Caco-2 (cell line): Measurements from ENCODE around the gene ZNF638. TPM values are rescaled to one million over a fixed set of nuclear protein-coding genes. Genes with fewer than 3 reads are reported as not detected.

Experiments
- BruUV-seq: library from RNA; stranded (reverse); fragments of 400-500 nt; replicated peaks from 2 replicates; lab custom pipeline; 2021; lab: Mats Ljungman, UMichigan
- CTCF ChIA-PET: fragments of 300-600 bp; sonication (Branson Sonifier 250); formaldehyde crosslinking; loops from one replicate; lab custom pipeline; 2022; ENCODE audit warnings: antibody characterized with exemption; lab: Charles Lee
- POLR2A ChIA-PET: fragments of 300-600 bp; sonication (Branson Sonifier 250); formaldehyde crosslinking; loops from one replicate; lab custom pipeline; 2022; ENCODE audit warnings: antibody characterized with exemption; lab: Charles Lee
- DNase-seq, 2 experiments: peaks; one replicate each; pipeline versions ENCODE4 v3.0.0 to v3.0.0-alpha.2; 2020 to 2022
- H3K27me3 ChIP-seq: replicated peaks from 2 replicates; pipeline ENCODE4 v1.6.0; 2011; ENCODE audit warnings: low read length; ENCODE audit not compliant: control insufficient read depth, insufficient read depth
- H3K36me3 ChIP-seq: 2 replicates; pipeline ENCODE4 v1.5.1; 2011; ENCODE audit warnings: low read length; ENCODE audit not compliant: control insufficient read depth, insufficient read depth
- H3K4me1 ChIP-seq: fragments of 250-450 bp; sonication (Bioruptor Pico); 2 replicates; pipeline ENCODE4 v1.5.1; 2020; ENCODE audit warnings: mild to moderate bottlenecking
- H3K4me3 ChIP-seq: 2 replicates; pipeline ENCODE4 v1.5.1; 2011; ENCODE audit warnings: low read depth, mild to moderate bottlenecking, control low read depth, low read length
- H3K9me3 ChIP-seq: fragments of 250-450 bp; sonication (Bioruptor Pico); 2 replicates; pipeline ENCODE4 v1.5.1; 2020; ENCODE audit warnings: mild to moderate bottlenecking, moderate library complexity
- H3K27ac Mint-ChIP-seq: one replicate; pipeline ENCODE4 v1.8.0; 2022; ENCODE audit warnings: mixed read lengths; ENCODE audit not compliant: unreplicated experiment
- H3K27me3 Mint-ChIP-seq: one replicate; pipeline ENCODE4 v1.8.0; 2022; ENCODE audit warnings: mixed read lengths; ENCODE audit not compliant: insufficient read depth, unreplicated experiment
- H3K36me3 Mint-ChIP-seq: one replicate; pipeline ENCODE4 v1.8.0; 2022; ENCODE audit warnings: mild to moderate bottlenecking, mixed read lengths; ENCODE audit not compliant: insufficient read depth, unreplicated experiment
- H3K4me1 Mint-ChIP-seq: one replicate; pipeline ENCODE4 v1.8.0; 2022; ENCODE audit warnings: low read depth, mixed read lengths; ENCODE audit not compliant: unreplicated experiment
- H3K4me3 Mint-ChIP-seq: one replicate; pipeline ENCODE4 v1.8.0; 2022; ENCODE audit warnings: mild to moderate bottlenecking, moderate library complexity, mixed read lengths; ENCODE audit not compliant: unreplicated experiment
- H3K9me3 Mint-ChIP-seq: one replicate; pipeline ENCODE4 v1.8.0; 2022; ENCODE audit warnings: mixed read lengths; ENCODE audit not compliant: unreplicated experiment
- intact Hi-C: fragments of 100-400 bp; cut with micrococcal nuclease; formaldehyde crosslinking; loops from one replicate; pipeline ENCODE4 v1.10.0; 2022; ENCODE audit not compliant: unreplicated experiment
- total RNA-seq: library from RNA; stranded (reverse); gene quantifications from 2 replicates; pipeline ENCODE4 v1.2.3, GENCODE V29; 2022
- TF ChIP-seq, protein P1 (sequence below), 2 experiments: fragments of 200-600 bp in 1 of 2; IDR thresholded peaks; 1 replicate in 1 of 2; 2 replicates in 1 of 2; pipeline versions ENCODE4 v1.5.1 to v1.8.0; 2011 to 2022; ENCODE audit warnings: antibody characterized with exemption in 1 of 2, control low read depth in 1 of 2, inconsistent platforms in 1 of 2, low read depth in 1 of 2, low read length in 1 of 2, mild to moderate bottlenecking in 1 of 2, moderate library complexity in 1 of 2; ENCODE audit not compliant: insufficient read depth in 1 of 2, severe bottlenecking in 1 of 2, unreplicated experiment in 1 of 2

ZNF638 gene
- total RNA-seq, 1 experiment from 2014 or later: 133 TPM

DNA sequence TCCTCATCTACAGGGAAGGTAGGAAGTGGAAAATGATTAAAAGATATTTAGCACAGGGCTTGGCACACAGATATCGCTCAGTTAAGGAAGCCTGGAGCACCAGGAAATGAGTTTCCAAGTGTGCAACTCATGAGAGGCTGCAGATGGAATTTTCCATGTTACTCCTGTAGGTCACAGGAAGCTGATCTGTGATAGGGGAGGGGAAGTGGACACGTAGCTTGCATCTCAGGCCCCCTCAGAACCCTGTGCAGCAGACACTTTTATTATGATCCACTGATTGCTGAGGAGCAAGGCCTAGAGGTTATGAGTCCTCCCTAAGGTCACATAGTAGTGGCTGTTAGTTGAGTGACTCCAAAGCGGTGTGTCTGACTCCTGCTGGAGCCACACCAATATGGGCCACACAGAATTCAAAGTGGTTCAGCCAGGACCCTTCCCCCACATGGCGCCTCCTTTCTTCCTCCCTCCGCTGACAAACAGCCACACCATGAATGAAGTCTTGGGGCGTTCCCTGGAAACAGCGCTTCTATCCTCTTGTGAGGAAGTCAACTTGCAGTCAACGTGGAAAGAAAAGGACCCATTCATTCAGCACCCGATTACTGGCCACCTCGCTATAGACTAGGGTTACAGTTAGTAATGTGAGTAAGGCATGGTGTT is 143.3 kb downstream of the ZNF638 start:
- Histone ChIP-seq H3K27me3 (no peaks in the 10 kb centered on the region), H3K4me1 (peaks cover 5% of the 10 kb centered on the region; the same call in 1 of the 2 replicates), H3K9me3 (no peaks in the 10 kb centered on the region), H3K36me3 (no peaks in the 10 kb centered on the region), H3K4me3 (no peak overlapping the region)
- no peaks in the 10 kb centered on the region for H3K36me3 Mint-ChIP-seq
- no peak overlapping the region for H3K4me3 Mint-ChIP-seq
- H3K27ac Mint-ChIP-seq: no peak overlapping the region
- H3K27me3 Mint-ChIP-seq: peaks cover 8% of the 10 kb centered on the region
- peaks cover 10% of the 10 kb centered on the region for H3K9me3 Mint-ChIP-seq
- ChIA-PET POLR2A (no interaction called here), CTCF (no interaction called here)
- no peak for DNase-seq
- TF ChIP-seq, protein P1, sequence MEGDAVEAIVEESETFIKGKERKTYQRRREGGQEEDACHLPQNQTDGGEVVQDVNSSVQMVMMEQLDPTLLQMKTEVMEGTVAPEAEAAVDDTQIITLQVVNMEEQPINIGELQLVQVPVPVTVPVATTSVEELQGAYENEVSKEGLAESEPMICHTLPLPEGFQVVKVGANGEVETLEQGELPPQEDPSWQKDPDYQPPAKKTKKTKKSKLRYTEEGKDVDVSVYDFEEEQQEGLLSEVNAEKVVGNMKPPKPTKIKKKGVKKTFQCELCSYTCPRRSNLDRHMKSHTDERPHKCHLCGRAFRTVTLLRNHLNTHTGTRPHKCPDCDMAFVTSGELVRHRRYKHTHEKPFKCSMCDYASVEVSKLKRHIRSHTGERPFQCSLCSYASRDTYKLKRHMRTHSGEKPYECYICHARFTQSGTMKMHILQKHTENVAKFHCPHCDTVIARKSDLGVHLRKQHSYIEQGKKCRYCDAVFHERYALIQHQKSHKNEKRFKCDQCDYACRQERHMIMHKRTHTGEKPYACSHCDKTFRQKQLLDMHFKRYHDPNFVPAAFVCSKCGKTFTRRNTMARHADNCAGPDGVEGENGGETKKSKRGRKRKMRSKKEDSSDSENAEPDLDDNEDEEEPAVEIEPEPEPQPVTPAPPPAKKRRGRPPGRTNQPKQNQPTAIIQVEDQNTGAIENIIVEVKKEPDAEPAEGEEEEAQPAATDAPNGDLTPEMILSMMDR (IDR thresholded peaks at IDR 0.05; ENCODE audit: insufficient read depth in 1 of 2, low read depth in 1 of 2, low read length in 1 of 2, severe bottlenecking in 1 of 2, unreplicated experiment in 1 of 2): no peak
- intact Hi-C loops: no loop called here
- peaks cover 12% of the 10 kb centered on the region for H3K4me1 Mint-ChIP-seq
- BruUV-seq: no TSS peak

DNA sequence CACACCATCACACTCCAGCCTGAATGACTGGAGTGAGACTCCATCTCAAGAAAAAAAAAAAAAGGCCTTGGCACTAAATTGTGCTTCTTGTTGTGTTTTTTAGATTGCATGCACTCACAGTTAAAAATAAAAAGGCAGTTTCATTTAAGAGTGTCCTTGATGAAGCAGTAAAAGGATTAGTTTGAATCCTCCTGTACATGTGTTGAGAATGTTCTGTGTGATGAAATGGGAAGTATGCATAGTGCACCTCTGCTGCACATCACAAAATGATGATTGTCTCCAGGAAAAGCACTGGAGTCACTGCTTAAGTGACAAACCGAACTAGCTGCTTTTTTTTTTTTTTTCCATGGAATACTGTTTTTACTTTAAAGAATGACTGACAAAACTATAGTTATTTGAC is 144.9 kb downstream of the ZNF638 start:
- BruUV-seq: no TSS peak
- H3K4me1 Mint-ChIP-seq: peaks cover 12% of the 10 kb centered on the region
- no peaks in the 10 kb centered on the region for H3K9me3 Mint-ChIP-seq

DNA sequence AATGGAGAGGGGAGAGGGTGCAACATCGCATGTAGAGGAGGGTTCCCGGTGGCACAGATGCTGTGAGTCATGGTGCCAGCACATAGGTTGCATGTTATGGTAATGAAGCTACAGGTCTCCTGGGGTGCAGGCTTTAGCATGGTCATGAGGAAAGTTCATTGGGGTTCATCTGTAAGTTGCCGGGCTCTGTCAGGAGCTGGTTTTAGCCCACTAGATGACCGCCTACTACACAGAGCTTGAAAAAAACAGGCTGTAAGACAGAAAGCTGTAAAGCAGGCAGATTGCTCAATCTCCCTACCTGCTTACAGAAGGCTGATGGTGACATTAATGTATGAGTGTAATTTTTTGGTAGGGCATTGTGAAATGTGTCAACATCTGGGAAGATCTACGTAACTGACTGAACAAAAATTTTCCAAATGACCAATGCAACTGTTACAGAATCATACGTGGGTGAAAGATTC is 145.7 kb downstream of the ZNF638 start:
- no peaks in the 10 kb centered on the region for H3K9me3 ChIP-seq
- BruUV-seq: no TSS peak
- peaks cover 12% of the 10 kb centered on the region for H3K4me1 Mint-ChIP-seq
- H3K9me3 Mint-ChIP-seq: no peaks in the 10 kb centered on the region
- ChIA-PET POLR2A (no interaction called here), CTCF (no interaction called here)
- H3K27me3 Mint-ChIP-seq: peaks cover 2% of the 10 kb centered on the region
- no peaks in the 10 kb centered on the region for H3K36me3 Mint-ChIP-seq
- DNase-seq: peak in 1 of 2 experiments; percentile 25
- H3K27me3 ChIP-seq: no peaks in the 10 kb centered on the region
- intact Hi-C loops: no loop called here
- no peak overlapping the region for H3K4me3 ChIP-seq
- H3K4me1 ChIP-seq: peaks cover 5% of the 10 kb centered on the region; the same call in 1 of the 2 replicates
- H3K4me3 Mint-ChIP-seq: no peak overlapping the region
- H3K36me3 ChIP-seq: no peaks in the 10 kb centered on the region
- TF ChIP-seq, protein P1 (IDR thresholded peaks at IDR 0.05; ENCODE audit: insufficient read depth in 1 of 2, low read depth in 1 of 2, low read length in 1 of 2, severe bottlenecking in 1 of 2, unreplicated experiment in 1 of 2): no peak
- H3K27ac Mint-ChIP-seq: no peak overlapping the region

More for the DNA sequence above, 144.9 kb downstream of the ZNF638 start:
- H3K27me3 ChIP-seq: no peaks in the 10 kb centered on the region
- H3K27ac Mint-ChIP-seq: no peak overlapping the region
- no peaks in the 10 kb centered on the region for H3K36me3 Mint-ChIP-seq
- peaks cover 5% of the 10 kb centered on the region; the same call in 1 of the 2 replicates for H3K4me1 ChIP-seq
- ChIA-PET POLR2A (interaction anchor here (0.6 kb wide), 1 partner anchor 20 kb away, joined by 6 read pairs; no protein-coding TSS in a partner anchor), CTCF (no interaction called here)
- DNase-seq: no peak
- no peak overlapping the region for H3K4me3 ChIP-seq
- no peaks in the 10 kb centered on the region for H3K9me3 ChIP-seq
- peaks cover 2% of the 10 kb centered on the region for H3K27me3 Mint-ChIP-seq
- no peak overlapping the region for H3K4me3 Mint-ChIP-seq
- intact Hi-C loops: no loop called here
- no peaks in the 10 kb centered on the region for H3K36me3 ChIP-seq
- TF ChIP-seq, protein P1 (IDR thresholded peaks at IDR 0.05; ENCODE audit: insufficient read depth in 1 of 2, low read depth in 1 of 2, low read length in 1 of 2, severe bottlenecking in 1 of 2, unreplicated experiment in 1 of 2): no peak
